Middle frontal gyrus (tissue), 1 donor: ENCODE measurements around the gene BCAS4.
"Not testable (repeated sequence)": the region's sequence is repeated elsewhere in the genome, so short reads cannot be mapped to it uniquely, and the experiment has no call there.

Experiments used
- DNase-seq: peaks from one replicate; pipeline ENCODE4 v3.0.0-alpha.2; 2015; ENCODE audit warnings: low spot score; ENCODE audit errors: extremely low spot score

BCAS4 gene

GRCh38 chr20:50771419-50772080 lies 23.3 kb upstream of the BCAS4 start:
- not testable (repeated sequence) for DNase-seq

DNA sequence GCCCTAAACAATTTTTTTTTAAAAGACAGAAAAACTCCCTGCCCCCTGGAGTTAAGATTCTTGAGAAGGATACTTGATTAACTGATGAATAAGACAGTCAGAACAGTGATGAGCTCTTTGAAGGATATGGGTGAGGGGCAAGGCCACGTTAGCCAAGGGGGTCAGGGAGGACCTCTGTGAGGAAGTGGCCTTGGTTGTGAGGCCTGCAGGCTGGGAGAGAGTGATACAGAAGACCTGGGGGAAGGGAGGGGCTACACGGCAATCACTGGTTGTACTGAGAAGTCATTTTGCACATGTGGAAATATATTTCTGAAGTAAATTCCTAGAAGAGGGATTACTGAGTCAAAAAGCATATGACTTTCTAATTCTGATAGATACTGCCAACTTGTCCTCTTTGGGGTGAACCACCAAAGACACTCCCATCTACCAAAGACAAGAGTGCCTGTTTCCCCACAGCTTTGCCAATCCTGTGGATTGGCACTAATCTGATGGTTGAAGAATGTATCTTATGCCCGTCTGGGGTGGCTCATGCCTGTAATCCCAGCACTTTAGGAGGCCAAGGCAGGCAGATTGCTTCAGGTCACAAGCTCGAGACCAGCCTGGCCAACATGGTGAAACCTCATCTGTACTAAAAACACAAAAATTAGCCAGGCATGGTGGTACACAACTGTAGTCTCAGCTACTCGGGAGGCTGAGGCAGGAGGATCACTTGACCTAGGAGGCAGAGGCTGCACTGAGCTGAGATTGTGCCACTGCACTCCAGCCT lies 22.3 kb upstream of the BCAS4 start:
- no peak for DNase-seq

DNA sequence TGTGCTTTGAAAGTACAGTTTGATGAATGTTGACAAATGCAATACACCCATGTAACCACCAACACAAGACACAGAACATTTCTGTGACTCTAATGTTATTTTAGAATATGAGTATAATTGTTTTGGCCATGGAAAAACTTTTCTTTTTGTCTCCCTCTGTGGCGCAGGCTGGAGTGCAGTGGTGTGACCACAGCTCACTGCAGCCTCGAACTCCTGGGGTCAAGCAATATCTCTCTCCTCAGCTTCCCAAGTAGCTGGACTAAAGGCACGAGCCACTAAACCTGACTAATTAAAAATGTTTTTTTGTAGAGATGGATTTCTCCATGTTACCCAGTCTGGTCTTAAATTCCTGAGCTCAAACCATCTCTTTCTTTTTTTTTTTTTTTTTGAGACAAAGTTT lies 20.3 kb upstream of the BCAS4 start:
- no peak for DNase-seq

- DNase-seq: no peak
Observed at GRCh38 chr20:50776122-50776817, 18.6 kb upstream of the BCAS4 start.

- no peak for DNase-seq
Observed at GRCh38 chr20:50777373-50777772, 17.5 kb upstream of the BCAS4 start.

DNA sequence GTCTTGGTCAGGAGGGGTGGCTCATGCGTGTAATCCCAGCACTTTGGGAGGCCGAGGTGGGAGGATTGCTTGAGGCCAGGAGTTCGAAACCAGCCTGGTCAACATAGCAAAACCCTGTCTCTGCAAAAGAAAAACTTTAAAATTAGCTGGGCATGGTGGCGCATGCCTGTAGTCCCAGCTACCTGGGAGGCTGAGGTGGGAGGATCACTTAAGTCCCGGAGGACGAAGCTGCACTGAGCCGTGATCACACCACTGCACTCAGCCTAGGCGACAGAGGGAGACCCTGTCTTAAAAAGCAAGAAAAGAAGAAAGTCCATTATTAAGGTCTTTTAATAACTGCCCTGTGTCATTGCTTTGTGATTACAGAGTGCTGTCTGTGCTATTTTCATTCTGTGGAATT lies 15.9 kb upstream of the BCAS4 start:
- not testable (repeated sequence) for DNase-seq

GRCh38 chr20:50783390-50783789 lies 11.5 kb upstream of the BCAS4 start:
- DNase-seq: no peak

DNA sequence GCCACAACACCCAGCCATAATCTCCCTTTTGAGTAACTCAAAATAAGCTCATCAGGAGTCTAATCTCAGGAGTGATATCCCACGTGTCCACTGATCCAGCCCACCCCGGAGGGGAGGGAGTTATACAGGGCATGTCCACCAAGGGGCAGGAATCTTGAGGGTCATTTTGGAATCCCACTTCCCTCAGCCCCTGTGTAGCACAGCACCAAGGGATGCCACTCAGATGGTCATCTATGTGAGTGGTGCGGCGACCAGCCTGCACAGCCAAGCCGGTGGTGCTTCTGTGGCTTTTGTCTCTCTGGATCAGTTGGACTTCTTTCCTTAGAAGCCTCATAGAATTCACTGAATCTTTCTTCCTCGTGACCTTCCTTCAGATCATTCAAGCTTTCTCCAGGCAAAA lies 11.0 kb upstream of the BCAS4 start:
- no peak for DNase-seq

DNA sequence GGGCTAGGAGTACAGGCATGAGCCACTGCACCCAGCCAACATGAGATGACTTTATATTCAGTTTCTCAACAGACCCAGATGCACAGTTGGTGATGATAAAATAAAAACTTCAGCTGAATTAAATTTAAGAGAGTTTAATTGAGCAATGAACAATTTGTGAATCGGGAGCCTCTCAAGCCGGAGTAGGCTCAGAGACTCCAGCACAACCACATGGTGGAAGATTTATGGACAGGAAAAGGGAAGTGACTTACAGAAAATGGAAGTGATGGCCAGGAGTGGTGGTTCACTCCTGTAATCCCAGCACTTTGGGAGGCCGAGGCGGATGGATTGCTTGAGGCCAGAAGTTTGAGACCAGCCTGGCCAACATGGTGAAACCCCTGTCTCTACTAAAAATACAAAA lies 10.4 kb upstream of the BCAS4 start:
- DNase-seq: no peak

DNA sequence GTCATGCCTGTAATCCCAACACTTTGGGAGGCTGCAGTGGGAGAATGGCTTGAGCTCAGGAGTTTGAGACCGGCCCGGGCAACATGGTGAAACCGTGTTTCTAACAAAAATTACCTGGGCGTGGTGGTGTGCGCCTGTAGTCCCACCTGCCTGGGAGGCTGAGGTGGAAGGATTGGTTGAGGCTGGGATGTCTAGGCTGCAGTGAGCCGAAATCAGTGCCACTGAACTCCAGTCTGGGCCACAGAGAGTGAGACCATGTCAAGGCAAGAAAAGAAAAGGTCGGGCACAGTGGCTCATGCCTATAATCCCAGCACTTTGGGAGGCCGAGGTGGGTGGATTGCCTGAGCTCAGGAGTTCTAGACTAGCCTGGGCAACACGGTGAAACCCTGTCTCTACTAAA lies 8.2 kb upstream of the BCAS4 start:
- DNase-seq: no peak

DNA sequence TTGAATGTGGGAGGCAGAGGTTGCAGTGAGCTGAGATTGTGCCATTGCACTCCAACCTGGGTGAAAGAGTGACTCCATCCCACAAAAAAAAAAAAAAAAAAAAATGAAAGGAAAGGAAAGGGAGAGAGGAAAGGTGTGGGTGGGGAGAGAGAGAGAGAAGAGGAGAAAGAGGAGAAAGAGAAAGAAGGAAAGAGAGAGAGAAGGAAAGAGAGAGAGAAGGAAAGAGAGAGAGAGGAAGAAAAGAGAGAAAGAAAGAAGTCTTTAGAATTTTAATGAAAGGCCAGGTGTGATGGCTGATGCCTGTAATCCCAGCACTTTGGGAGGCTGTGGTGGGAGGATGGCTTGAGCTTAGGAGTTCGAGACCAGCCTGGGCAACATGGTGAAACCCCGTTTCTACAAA lies 7.7 kb upstream of the BCAS4 start:
- no peak for DNase-seq

- DNase-seq: no peak
Observed at GRCh38 chr20:50788045-50788991, 6.5 kb upstream of the BCAS4 start.

DNA sequence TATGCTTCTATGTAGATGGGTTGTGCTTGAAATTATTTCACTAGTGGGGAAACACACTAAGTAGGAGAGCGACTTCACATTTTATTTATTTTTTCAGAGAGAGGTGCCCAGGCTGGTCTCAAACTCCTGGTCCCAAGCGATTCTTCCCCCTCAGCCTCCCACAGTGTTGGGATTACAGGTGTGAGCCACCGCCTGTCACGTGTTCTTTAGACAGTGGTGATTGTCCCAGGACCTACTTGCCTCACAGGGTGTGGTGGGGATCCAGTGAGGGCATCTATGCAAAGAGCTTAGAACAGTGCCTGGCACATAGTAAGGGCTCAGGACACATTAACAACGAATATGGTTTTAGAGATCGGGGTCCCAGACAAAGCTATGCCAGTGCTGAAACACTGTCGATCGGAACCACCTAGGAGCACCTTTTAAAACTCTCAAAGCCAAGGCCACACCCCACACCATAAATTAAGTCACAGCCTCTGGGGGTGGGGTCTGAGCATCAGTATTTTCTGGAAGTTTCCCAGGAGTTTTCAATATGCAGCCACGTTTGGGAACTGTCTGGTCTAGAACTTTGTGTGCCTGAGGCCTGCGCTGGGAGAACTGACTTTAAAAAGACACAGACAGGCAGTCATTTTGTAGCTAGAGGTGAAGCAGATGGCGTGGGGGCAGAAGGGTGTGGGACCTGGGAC lies 4.8 kb upstream of the BCAS4 start:
- DNase-seq: no peak

DNA sequence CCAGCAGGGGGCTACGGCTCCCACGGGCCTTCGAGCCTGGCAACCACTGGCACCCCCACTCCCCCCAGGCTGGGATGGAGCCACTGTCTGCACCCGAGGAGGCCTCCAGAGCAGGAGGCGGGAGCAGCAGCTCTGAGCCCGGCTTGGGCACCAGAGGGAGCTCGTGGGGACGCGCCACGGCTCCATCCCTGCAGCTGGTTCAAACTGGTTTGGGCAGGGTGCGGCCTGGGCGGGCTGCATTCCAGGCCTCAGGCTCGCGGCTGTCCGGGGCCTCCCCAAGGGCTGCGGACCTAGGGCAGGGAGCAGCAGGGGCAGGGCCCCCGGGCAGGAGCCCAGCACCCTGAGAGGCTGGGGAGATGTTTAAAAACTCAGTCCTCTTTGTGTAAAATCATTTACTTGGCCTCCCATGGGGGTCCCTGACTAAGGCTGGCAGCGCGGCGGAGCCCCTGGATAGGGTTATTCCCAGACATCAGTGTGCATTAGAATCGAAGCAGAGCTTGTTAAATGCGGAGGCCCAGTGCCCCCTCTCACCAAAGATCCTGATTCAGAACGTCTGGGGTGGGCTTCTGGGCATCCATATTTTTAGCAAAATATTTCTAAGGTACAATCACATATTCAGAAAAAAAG lies 4.1 kb upstream of the BCAS4 start:
- peak; percentile 61 for DNase-seq

GRCh38 chr20:50792708-50793574 lies 1.9 kb upstream of the BCAS4 start:
- DNase-seq: no peak

DNA sequence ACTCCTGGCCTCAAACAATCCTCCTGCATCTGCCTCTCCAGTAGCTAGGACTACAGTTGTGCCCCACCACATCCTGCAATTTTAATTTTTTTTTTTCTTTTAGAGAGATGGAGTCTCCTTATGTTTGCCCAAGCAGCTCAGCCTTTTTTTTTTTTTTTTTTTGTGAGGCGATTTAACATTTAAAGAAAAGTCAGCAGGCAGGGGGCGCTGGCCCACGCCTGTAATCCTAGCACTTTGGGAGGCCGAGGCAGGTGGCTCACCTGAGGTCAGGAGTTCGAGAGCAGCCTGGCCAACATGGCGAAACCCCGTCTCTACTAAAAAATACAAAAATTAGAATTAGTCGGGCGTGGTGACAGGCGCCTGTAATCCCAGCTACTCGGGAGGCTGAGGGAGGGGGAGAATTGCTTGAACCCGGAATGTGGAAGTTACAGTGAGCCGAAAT lies 1.3 kb upstream of the BCAS4 start:
- DNase-seq: not testable (repeated sequence)

DNA sequence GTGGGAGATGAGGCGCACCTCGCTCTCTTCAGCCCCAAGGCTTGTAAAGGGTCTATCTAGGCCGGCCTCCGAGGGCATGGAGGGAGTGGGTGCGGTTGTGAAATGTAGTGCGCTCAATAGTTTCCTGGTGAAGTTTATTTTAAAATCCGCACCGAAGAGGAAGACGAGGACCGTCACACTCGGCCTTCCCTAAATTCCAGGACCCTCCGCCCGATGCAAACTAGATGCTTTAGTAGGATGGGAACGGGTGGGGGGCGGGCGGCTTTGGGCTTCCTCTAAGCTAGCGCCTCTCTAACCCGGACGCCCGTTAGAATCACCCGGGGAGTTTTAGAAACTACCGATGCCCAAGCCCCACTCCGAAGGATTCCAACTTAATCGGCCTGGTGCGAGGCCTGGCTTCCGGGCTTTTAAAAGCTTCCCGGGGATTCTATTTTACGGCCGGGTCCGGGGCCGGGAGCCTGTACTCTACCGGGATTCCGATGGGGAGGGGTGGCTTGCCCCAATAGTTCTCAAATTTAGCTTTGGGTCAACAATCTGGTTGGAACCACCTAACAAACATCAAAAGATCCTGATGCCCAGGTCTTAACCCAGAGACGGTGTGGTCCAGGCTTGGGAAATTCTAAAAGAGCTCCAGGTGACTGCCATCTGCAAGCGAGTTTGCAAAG lies 548 bp upstream of the BCAS4 start:
- DNase-seq: no peak

DNA sequence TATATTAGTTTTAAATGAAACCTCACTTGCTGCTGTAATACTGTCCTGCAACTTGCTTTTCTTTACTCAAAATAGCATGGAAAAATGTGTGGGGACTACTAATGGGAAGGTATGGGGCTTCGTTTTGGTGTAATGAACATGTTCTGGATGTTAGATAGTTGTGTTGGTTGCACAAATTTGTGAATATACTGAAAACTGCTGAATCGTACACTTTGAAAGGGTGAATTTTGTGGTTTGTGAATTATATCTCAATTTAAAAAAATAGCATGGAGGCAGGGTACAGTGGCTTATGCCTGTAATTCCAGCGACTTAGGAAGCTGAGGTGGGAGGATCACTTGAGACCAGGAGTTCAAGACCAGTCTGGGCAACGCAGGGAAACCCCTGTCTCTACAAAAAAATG lies 2.3 kb downstream of the BCAS4 start:
- no peak for DNase-seq

- DNase-seq: no peak
Observed at GRCh38 chr20:50798650-50799049, 3.8 kb downstream of the BCAS4 start.
